GM06990 (cell line): ENCODE results near the gene SLC3A2.

Experiments used
- DNase-seq: peaks from one replicate; pipeline ENCODE4 v3.0.0-alpha.2; 2011; ENCODE audit not compliant: insufficient read length; ENCODE audit errors: extremely low read depth
- H3K27me3 ChIP-seq: replicated peaks from 2 replicates; pipeline ENCODE4 v1.6.0; 2011; ENCODE audit warnings: low read length; ENCODE audit not compliant: control insufficient read depth, insufficient read depth
- H3K36me3 ChIP-seq: 2 replicates; pipeline ENCODE4 v1.5.1; 2011; ENCODE audit warnings: low read length; ENCODE audit not compliant: control insufficient read depth, insufficient read depth
- H3K4me3 ChIP-seq: replicated peaks from 2 replicates; pipeline ENCODE4 v1.5.1; 2011; ENCODE audit warnings: low read depth, mild to moderate bottlenecking, control low read depth, low read length
- CTCF ChIP-seq: IDR thresholded peaks from 2 replicates; pipeline ENCODE4 v1.5.1; 2011; ENCODE audit warnings: low read length, control low read depth, mild to moderate bottlenecking, inconsistent platforms; ENCODE audit not compliant: insufficient read depth, poor library complexity, severe bottlenecking

SLC3A2 gene

DNA sequence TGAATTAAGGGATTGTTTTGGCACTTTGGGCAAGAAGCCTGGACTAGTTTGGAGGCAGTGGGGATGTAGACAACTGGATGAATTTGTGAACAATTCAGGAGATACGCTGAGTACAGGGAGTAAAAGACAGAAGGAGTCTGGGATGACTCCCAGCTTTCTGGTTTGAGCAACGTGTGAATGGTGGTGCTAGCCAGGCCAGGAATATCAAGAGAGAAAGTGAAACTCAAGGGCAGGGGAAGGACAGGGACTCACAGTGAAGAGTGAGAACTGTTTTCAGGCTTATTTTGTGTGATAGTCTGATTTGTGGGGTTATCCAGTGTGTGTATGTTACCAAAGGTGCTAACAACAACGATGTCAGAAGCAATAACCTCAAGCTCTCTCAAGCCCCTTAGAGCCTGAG is 24.6 kb downstream of the SLC3A2 start:
- no peak for TF ChIP-seq CTCF
- Histone ChIP-seq H3K4me3 (no peak overlapping the region), H3K27me3 (peaks cover 1% of the 10 kb centered on the region; the same call in 1 of the 2 replicates), H3K36me3 (no peaks in the 10 kb centered on the region)
- no peak for DNase-seq

GRCh38 chr11:62905927-62906531 is 25.3 kb downstream of the SLC3A2 start:
- Histone ChIP-seq H3K27me3 (no peaks in the 10 kb centered on the region; the same call in 1 of the 2 replicates), H3K36me3 (no peaks in the 10 kb centered on the region), H3K4me3 (no peak overlapping the region)
- peak; percentile 36 for DNase-seq
- TF ChIP-seq CTCF = peak; percentile 99

DNA sequence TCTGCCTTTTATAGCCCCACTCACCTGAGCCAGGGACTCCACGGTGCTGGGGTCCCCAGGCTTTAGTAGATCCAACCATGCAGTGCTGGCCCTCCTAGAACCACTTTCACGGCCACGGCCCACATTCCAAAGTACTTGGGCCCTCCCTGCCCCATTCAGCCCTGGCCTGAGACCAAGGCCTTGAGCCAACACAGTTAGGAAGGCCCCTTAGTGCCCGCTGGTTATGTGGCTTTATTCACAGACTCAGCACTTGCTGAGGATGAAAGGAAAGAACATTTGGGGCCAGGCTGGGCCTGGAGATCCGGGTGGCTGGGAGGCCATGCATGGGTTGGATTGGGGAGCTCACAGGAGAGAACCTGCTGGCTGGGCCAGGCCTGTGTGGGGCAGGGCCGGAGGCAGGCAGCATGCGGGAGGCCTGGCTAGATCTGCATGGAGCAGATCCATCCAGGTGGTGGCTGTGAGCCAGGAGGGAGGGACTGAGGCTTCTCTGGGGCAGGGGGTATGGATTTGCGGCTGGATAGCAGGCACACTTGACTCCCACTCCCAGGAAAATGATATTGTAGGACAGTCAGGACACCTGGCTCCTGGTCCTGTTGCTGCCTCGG is 27.9 kb downstream of the SLC3A2 start:
- no peaks in the 10 kb centered on the region; the same call in 1 of the 2 replicates for H3K27me3 ChIP-seq
- TF ChIP-seq CTCF = no peak
- H3K4me3 ChIP-seq = no peak overlapping the region
- no peaks in the 10 kb centered on the region for H3K36me3 ChIP-seq
- no peak for DNase-seq

- DNase-seq = no peak
- H3K36me3 ChIP-seq = no peaks in the 10 kb centered on the region
- H3K27me3 ChIP-seq = no peaks in the 10 kb centered on the region; the same call in 1 of the 2 replicates
- no peak overlapping the region for H3K4me3 ChIP-seq
- TF ChIP-seq CTCF = peak; percentile 63
Observed at GRCh38 chr11:62909107-62909894, 28.6 kb downstream of the SLC3A2 start.

GRCh38 chr11:62910141-62910882 is 29.6 kb downstream of the SLC3A2 start:
- no peak for DNase-seq
- H3K4me3 ChIP-seq = no peak overlapping the region
- no peaks in the 10 kb centered on the region for H3K36me3 ChIP-seq
- H3K27me3 ChIP-seq = no peaks in the 10 kb centered on the region; the same call in 1 of the 2 replicates
- TF ChIP-seq CTCF = no peak
